ENCODE data around the gene GPR35. TPM values are rescaled to one million over a fixed set of nuclear protein-coding genes. Genes with fewer than 3 reads are reported as not detected.
"Not testable (repeated sequence)": the region's sequence is repeated elsewhere in the genome, so short reads cannot be mapped to it uniquely, and the experiment has no call there.

The GPR35 gene
- polyA plus RNA-seq, 4 donors = 1.1 to 3.5 (median 2.3) TPM

GRCh38 chr2:240648650-240649275 lies 23.5 kb downstream of the GPR35 start:
- no peak for DNase-seq (ENCODE audit: low read depth in 4 of 4, low spot score in 2 of 4)

- DNase-seq (ENCODE audit: low read depth in 4 of 4, low spot score in 2 of 4) = no peak
These were observed 24.1 kb downstream of the GPR35 start for GRCh38 chr2:240649331-240649730.

GRCh38 chr2:240650254-240650965 lies 25.1 kb downstream of the GPR35 start:
- no peak for DNase-seq (ENCODE audit: low read depth in 4 of 4, low spot score in 2 of 4)

GRCh38 chr2:240651185-240651584 lies 25.9 kb downstream of the GPR35 start:
- no peak for DNase-seq (ENCODE audit: low read depth in 4 of 4, low spot score in 2 of 4)

- DNase-seq (ENCODE audit: low read depth in 4 of 4, low spot score in 2 of 4) = no peak
These were observed 30.9 kb downstream of the GPR35 start for GRCh38 chr2:240655931-240656886.

GRCh38 chr2:240659883-240660282 lies 34.6 kb downstream of the GPR35 start:
- DNase-seq (ENCODE audit: low read depth in 4 of 4, low spot score in 2 of 4) = not testable (repeated sequence)

- DNase-seq (ENCODE audit: low read depth in 4 of 4, low spot score in 2 of 4) = no peak
These were observed 37.4 kb downstream of the GPR35 start for GRCh38 chr2:240662681-240663080.

- DNase-seq (ENCODE audit: low read depth in 4 of 4, low spot score in 2 of 4) = no peak
These were observed 38.4 kb downstream of the GPR35 start for GRCh38 chr2:240663546-240664190.

- DNase-seq (ENCODE audit: low read depth in 4 of 4, low spot score in 2 of 4) = no peak
These were observed 39.3 kb downstream of the GPR35 start for GRCh38 chr2:240664622-240665021.

- no peak for DNase-seq (ENCODE audit: low read depth in 4 of 4, low spot score in 2 of 4)
These were observed 45.1 kb downstream of the GPR35 start for GRCh38 chr2:240670402-240670801.

GRCh38 chr2:240670950-240671349 lies 45.7 kb downstream of the GPR35 start:
- no peak for DNase-seq (ENCODE audit: low read depth in 4 of 4, low spot score in 2 of 4)

GRCh38 chr2:240672076-240672700 lies 46.9 kb downstream of the GPR35 start:
- no peak for DNase-seq (ENCODE audit: low read depth in 4 of 4, low spot score in 2 of 4)

GRCh38 chr2:240672701-240673190 lies 47.5 kb downstream of the GPR35 start:
- no peak for DNase-seq (ENCODE audit: low read depth in 4 of 4, low spot score in 2 of 4)

GRCh38 chr2:240674461-240675184 lies 49.3 kb downstream of the GPR35 start:
- DNase-seq (ENCODE audit: low read depth in 4 of 4, low spot score in 2 of 4) = not testable (repeated sequence)

GRCh38 chr2:240675345-240675744 lies 50.1 kb downstream of the GPR35 start:
- DNase-seq (ENCODE audit: low read depth in 4 of 4, low spot score in 2 of 4) = not testable (repeated sequence)

- DNase-seq (ENCODE audit: low read depth in 4 of 4, low spot score in 2 of 4) = not testable (repeated sequence)
These were observed 52.8 kb downstream of the GPR35 start for GRCh38 chr2:240678043-240678442.

- DNase-seq (ENCODE audit: low read depth in 4 of 4, low spot score in 2 of 4) = not testable (repeated sequence)
These were observed 53.6 kb downstream of the GPR35 start for GRCh38 chr2:240678909-240679308.

GRCh38 chr2:240680185-240680584 lies 54.9 kb downstream of the GPR35 start:
- DNase-seq (ENCODE audit: low read depth in 4 of 4, low spot score in 2 of 4) = not testable (repeated sequence)

Data from left renal cortex interstitium (tissue), 4 donors.